NK-92 (cell line): ENCODE measurements around the gene MORN5.

ENCODE experiments used
- DNase-seq: peaks from one replicate; lab custom pipeline; 2025; ENCODE audit not compliant: unreplicated experiment; lab: John Stamatoyannopoulos, UW

The MORN5 gene

GRCh38 chr9:122228191-122228567, 68.5 kb downstream of the MORN5 start:
- no peak for DNase-seq

- DNase-seq = no peak
These were observed 69.1 kb downstream of the MORN5 start, which contains the start of gene LHX6 for GRCh38 chr9:122228568-122229484. LHX6 (minus strand) TSS chr9:122228957; CDS start chr9:122228740, 217 bp downstream.

- DNase-seq = no peak
These were observed 69.8 kb downstream of the MORN5 start for GRCh38 chr9:122229485-122229837.

- no peak for DNase-seq
These were observed 73.1 kb downstream of the MORN5 start for GRCh38 chr9:122232796-122233306.

- no peak for DNase-seq
These were observed 74.5 kb downstream of the MORN5 start for GRCh38 chr9:122234022-122234748.

GRCh38 chr9:122236681-122237080, 77.0 kb downstream of the MORN5 start:
- no peak for DNase-seq

- no peak for DNase-seq
These were observed 80.0 kb downstream of the MORN5 start for GRCh38 chr9:122239722-122240121.

GRCh38 chr9:122244349-122244748, 84.6 kb downstream of the MORN5 start:
- no peak for DNase-seq

- DNase-seq = no peak
These were observed 87.0 kb downstream of the MORN5 start for GRCh38 chr9:122246666-122247065.

GRCh38 chr9:122248448-122248865, 88.7 kb downstream of the MORN5 start:
- DNase-seq = no peak
